ENCODE measurements around the gene MED15.
A peak's percentile ranks its signal among the peaks of the same experiment; 100 is the strongest.
"Not testable (repeated sequence)": the region's sequence is repeated elsewhere in the genome, so short reads cannot be mapped to it uniquely, and the experiment has no call there.

MED15 gene

DNA sequence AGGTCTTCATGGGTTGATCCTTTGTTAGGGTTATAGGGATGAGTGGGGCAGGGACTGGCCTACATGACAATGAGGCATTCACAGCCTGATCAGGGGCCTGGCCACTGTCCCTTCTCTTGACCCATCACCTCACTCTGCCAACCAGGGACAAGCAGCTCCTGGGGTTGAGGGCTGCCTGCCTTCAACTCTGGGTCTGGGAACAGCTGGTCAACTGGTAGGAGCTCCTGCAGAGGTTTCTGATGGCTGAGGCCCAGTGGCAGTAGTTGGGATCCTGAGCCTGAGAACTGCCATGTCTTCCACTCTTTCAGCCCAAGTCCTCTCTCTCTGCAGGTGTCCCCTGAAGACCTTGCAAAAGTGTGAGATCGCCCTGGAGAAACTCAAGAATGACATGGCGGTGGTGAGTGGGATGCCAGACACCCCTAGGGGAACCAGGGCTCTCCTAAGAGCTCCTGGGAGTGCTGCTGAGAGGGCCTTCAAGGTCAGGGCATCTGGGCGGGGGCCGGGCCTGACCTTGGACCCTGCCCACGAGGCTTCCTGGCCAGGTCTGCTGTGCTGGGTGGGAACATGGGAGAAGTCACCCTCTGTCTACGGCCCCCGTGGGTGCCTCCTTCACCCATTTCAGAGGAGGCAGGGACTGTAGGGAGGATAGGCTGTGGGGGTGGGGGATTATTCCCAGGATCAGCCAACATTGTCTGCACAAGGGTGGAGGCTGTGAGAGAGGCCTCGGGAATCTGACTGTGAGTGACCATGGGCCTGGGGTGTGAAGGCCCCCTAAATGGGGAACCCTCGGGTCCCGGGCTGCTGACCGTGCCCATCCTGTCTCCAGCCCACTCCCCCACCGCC lies 76.8 kb downstream of the MED15 start:
- no peak for DNase-seq (ENCODE audit: low read depth)

DNA sequence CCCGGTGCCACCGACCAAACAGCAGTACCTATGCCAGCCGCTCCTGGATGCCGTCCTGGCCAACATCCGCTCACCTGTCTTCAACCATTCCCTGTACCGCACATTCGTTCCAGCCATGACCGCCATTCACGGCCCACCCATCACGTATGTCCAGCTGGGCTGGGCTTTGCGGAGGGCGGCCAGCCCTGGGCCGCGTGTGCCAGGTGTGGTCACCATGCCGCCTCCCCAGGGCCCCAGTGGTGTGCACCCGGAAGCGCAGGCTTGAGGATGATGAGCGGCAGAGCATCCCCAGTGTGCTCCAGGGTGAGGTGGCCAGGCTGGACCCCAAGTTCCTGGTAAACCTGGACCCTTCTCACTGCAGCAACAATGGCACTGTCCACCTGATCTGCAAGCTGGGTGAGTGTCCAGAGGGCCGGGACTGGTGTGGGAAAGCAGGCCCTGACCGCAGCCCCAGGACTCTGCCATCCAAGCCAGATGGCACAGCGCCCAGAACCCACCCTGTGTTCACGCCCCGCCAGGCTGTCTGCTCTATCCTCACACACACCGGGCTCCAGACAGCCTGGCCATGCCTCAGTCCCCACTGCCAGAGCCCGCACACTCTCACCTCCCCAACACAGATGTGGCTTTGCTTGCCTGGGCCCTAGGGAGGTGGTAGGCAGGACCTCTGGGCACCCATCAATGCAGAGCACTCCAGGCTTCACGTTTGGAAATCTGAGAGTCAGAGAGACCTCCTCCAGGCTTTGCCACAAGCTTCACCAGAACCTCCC lies 77.6 kb downstream of the MED15 start:
- DNase-seq (ENCODE audit: low read depth): no peak

DNA sequence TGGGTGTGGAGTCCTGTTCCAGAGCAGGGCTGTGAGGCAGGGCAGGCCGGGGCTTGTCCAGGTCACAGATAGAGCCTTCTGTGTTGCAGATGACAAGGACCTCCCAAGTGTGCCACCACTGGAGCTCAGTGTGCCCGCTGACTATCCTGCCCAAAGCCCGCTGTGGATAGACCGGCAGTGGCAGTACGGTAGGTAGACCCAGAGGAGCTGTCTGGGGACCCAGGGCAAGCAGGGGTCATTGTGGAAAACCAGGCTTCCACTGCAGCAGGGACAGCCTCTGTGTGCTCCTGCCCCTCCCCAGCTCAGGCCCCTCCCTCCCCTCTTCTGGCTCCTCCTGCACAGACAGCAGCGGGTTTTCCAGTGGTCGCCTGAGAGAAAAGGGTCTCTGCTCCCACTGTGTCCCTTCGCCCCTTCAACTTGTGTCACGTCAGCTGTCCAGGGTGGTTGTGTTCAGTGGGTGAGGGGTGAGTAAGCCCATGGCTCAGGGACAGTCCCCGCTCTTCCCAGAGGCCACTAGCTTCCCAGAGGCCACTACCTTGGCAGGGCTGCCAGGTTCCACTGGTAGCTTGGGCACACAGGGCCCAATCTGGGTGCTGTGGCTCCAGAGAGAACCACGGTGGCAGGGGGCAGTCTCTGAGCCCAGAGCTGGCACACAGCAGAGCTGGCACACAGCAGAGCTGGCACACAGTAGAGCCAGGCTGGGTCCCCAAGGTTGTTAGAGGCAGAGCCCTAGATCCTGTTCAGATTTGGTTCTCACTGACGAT lies 78.4 kb downstream of the MED15 start:
- DNase-seq (ENCODE audit: low read depth): no peak

DNA sequence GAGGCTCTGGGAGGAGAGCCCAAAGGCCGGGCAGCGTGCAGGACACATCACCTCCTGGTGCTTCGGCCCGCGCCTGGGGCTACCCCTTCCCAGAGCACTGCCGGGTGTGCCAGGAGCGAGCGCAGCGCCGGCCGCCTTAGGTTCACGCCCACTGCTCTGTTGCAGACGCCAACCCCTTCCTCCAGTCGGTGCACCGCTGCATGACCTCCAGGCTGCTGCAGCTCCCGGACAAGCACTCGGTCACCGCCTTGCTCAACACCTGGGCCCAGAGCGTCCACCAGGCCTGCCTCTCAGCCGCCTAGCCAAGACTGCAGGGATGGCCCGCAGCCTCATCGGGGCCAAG lies 79.0 kb downstream of the MED15 start:
- DNase-seq (ENCODE audit: low read depth): no peak

DNA sequence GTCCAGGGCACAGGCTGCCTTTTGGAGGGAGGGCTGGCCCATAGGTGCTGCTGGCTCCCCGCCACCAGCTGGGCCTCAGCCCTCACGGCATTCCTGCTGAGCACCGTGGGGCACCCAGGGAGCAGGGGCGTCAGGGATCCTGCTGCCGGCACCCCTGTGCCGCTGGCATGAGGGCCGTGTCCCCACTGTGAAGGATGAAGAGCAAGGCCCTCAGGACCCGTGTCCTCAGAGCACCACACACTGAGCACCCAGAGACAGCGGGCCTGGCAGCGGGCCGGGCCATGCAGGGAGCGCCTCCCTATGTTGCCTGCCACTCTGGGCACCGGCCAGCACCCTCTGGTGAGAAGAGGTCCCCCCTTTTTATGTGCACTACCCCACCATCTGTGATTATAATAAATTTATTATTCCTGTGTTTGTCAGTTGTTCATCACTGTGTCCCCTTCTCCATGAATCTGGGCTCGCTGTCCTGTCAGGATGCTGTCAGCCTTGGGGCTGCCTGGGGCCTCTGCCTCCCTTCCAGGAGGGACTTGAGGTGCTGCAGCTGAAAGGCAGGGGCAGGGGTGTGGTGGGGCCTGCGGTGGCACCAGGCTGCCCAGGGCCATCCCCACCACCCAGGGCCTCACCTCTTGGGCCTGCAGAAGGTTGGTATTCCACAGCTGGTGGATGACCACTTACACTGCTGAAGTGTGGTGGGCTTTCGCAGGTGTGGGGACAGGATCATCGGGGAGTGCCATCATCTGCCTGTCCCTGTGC lies 80.0 kb downstream of the MED15 start:
- no peak for DNase-seq (ENCODE audit: low read depth)

DNA sequence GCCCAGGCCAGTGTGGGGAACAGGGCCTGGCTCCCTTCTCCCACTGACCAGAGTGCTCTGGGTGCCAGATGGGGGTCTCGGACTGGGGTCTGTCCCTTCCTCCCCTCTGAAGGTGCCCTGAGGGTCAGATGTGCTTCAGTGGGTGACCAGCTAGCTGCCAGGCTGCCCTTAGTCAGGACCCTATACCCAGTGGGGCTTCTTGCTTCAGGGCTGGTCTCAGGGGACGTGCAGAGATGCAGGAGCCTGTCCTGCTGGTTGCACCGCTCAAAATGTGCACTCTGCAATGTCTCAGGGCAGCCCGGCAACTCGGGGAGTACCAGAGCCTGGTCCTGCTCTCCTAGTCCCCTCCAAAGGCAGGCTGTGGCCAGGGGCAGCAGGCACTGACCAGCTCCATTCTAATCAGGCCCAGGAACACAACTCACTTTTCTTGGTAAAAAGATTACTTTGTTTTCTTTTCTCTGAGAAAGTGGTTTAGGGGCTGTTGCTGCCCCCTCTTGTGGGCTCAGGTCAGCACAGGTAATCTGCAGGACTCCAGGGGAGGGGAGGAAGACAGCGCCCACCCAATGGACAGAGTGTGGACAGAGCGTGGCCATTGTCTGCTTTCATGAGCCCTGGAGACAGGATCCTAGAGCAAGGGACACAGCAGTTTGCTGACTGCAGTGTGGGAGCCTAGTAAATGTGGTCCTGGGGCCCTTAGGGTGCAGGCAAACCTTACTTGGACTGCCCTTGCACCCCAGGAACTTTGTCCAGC lies 80.9 kb downstream of the MED15 start:
- DNase-seq (ENCODE audit: low read depth): no peak

DNA sequence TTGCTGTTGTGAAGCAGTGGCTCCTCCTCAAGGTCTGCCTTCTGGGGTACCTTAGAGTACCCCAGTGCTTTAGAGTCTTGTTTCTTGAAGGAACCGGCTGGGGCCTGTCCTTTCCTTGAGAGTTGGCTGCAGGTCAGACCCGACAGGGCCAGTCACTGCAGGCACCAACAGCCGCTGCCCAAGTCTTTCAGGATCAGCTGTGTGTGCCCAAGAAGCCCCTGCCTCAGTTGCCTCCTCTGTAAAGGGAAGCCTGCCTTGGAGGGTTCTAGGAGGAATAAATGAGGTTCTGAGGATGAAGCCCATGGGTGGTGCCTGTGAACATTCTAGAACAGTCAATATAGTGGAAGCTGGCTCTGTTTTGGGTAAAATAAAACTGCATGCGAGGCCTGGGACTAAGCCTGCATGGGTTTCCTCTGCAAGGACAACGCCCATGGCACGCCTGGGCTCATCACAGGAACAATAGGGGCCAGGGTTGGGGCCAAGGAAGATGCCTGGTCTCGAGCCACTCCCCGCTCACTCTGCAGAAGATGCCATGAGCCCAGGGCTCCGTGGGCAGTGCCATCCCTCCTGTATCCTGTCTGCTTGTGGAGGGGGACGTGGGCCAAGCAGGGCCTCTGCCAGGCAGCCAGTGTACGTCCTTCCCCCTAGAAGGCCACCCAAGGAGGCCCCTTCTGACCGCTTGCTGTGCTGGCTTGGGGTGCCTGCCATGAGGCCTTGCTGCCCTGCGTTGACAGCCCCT lies 81.6 kb downstream of the MED15 start:
- no peak for DNase-seq (ENCODE audit: low read depth)

DNA sequence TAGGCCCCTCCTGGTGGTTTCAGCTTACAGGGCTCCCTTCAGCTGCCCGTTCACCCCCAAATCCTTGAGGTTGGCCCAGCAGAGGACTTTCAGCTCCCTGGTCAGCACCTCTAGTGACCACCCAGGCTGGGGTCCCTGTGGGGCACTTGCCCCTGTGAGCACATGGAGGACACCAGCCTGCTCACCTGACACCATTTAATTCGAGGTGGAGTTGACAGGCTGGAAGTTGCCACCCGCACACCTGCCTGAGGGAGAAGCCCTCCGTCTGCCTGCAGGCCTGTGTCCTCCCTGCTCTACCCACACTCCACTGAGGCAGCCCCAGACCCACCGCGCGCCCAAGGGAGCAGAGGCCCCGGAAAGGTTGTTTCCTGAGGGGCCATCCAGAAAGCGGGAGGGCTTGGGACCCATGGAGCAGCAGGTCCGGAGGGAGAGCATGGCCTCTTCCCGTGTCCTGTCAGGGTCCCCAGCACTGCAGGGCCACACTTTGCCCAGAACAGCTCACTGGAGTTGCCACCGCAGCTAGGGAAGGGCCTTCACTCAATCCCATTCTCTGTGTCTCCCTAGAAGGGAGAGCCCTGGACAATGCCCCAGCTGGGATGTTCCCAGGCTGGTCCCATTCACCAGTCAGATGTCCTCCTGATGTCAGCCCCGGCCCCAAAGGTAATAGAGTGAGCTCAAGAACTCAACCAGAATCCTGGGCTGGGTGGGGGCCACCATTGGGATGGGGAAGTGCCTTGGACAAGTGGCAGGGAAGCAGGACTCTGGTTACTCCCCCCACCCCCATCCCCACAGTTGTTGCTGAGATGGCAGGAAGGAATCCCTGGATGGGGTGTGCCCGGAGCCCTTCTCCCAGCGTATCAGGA lies 82.4 kb downstream of the MED15 start:
- DNase-seq (ENCODE audit: low read depth): no peak

DNA sequence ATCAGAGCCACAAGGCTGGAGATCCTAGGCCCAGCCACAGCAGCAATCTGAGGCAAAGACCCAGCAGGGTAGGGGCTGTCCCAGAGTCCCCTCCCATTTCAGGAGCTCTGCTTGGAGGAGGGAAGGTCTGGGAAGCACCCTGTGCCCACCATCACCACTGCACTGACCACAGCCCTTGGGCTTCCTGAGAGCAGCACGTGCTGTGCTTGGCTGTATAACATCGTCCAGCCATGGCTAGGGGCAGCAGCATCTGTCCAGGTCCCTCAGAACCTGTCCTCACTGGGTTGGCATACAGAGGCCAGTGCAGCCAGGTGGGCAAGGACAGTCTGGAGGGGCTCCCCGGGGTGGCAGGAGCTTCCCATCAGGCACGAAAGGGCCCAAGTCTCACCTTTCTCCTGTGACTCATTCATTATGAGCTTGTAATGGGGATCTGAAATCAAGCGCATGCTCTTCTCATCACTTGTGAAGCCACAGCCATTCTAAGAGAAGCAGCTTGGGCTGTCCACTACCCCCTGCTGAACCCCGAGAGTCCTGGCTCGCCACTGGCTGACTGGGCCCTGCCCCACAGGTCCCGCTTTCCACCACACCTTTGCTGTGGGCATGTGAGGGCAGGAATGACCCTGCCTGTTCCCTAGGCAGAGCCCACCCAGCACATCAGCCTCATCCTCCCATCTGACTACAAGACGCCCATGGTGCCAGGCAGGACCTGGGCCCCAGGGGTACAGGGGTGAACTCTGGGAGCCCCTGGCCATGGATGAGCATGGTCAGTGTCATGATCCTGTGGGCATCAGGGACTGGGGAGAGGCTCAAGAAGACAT lies 83.3 kb downstream of the MED15 start:
- no peak for DNase-seq (ENCODE audit: low read depth)

DNA sequence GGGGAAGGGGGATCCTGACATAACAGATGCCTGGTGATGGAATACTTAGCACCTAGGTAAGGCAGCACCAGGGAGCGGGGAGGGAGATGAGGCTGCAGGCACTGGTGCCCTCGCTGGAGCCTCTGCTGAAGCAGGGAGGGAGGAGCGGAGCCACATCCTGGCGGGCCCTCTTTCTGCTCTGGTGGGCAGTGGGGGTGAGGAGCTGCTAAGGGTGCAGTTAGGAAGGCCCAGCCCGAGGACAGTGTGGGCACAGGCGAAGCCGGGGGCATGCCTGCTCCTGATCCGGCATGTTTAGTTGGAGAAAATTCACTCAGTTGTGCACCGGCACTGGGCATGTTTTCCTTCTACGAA lies 83.9 kb downstream of the MED15 start:
- no peak for DNase-seq (ENCODE audit: low read depth)

DNA sequence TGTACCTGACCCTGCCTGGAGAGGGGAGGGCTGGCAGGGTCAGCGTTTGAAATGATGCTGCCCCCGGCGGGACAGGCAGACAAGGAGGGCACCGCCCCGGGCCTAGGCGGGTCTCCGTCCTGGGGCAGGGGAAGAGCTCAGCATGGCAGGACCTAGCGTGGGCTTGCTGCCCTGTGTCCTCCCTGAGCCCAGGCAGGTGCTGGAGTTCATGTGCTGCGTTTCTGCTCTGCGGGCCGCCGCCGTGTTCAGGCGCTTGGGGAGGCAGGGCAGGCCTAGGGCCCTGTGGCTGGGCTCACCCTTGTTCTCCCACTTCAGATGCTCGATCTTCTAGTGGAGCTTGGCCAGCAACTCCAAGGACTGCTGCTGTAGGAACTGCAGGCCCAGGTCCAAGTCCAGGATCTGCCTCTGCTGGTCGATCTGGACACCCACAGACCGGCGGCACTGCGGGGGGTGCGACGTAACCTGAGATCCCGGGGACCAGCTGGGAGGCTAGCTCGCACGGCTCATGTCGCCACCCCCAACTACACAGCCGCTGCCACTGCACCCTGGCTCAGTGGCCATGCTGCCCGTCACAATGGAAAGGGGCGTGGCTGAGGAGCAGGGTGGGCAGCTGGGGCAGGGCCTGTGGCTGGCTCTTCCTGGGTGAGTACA lies 84.4 kb downstream of the MED15 start:
- DNase-seq (ENCODE audit: low read depth): peak; percentile 17

DNA sequence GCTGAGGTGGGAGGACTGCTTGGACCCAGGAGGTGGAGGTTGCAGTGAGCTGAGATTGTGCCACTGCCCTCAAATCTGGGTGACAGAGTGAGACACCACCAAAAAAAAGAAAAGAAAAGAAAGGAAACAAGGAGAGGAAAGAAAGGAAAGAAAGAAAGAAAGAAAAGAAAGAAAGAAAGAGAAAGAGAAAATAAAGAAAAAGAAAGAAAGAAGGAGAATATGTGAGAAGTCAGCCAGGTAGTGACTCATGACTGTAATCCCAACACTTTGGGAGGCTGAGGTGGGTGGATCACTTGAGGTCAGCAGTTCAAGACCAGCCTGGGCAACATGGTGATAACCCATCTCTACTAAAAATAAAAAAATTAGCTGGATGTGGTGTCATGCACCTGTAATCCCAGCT lies 86.6 kb downstream of the MED15 start:
- not testable (repeated sequence) for DNase-seq (ENCODE audit: low read depth)

DNA sequence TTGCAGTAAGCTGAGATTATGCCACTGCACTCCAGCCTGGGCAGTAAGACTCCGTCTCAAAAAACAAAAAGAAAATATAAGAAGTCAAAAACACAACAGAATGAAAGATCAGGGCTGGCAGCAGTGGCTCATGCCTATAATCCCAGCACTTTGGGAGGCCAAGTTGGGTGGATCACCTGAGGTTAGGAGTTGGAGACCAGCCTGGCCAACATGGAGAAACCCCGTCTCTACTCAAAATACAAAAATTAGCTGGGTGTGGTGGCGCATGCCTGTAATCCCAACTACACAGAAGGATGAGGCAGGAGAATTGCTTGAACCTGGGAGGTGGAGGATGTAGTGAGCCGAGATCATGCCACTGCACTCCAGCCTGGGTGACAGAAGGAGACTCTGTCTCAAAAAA lies 87.1 kb downstream of the MED15 start:
- not testable (repeated sequence) for DNase-seq (ENCODE audit: low read depth)

DNA sequence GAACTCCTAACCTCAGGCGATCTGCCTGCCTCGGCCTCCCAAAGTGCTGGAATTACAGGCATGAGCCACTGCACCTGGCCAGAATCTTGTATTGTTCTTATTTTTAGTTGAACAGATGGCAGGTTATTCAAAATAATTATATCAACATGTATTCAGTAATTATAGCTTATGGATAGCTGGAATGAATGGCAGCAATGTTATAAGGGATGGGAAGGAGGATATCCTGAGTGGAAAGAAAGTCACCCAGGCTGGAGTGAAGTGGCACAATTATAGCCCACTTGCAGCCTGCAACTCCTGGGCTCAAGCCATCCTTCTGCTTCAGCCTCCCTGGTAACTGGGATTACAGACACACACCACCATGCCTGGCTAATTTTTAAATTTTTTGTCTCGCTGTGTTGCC lies 88.1 kb downstream of the MED15 start:
- no peak for DNase-seq (ENCODE audit: low read depth)

DNA sequence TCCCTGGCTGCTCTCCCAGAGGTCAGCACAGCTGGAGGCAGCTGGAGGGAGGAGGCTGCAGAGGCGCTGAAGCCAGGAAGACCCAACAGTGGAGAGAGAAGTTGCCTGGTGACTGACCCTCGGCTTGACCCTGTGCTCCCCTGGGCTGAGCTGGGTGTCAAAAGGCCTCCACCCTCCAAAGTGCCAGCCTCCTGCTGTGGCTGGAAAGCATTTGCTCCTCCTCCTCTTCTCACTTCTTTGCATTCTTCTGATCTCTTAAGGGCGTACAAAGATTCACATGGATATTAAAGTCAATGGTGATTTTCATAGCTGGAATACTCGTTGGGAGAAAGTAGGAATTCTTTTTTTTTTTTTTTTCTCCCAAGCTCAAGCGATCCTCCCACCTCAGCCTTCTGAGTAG lies 91.7 kb downstream of the MED15 start:
- DNase-seq (ENCODE audit: low read depth): no peak

DNA sequence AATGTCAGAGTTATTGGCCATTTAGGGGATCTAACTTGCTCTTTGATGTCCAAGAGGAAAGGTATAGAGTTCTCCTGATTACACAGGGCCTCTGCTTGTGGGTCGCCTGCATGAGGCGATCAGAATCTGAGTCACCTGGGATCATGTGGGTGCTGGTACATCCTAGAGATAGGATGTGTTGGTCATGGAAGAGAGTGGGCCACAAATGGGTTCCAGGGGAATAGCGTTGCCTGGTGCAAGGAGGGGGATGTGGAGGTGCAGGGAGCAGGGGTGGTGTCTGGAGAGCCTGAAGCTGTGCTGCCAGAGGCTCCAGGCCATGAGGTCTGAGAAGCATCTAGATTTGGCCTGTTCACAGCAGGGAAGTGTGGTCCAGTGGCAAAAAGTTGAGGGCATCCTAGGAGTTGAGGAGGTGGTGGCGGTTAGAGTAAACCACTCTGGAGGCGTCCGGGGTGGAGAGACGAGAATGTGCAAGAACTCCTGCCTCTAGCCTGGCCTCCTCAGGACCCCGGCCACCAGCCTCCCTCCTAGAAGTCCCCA lies 92.8 kb downstream of the MED15 start:
- DNase-seq (ENCODE audit: low read depth): no peak

DNA sequence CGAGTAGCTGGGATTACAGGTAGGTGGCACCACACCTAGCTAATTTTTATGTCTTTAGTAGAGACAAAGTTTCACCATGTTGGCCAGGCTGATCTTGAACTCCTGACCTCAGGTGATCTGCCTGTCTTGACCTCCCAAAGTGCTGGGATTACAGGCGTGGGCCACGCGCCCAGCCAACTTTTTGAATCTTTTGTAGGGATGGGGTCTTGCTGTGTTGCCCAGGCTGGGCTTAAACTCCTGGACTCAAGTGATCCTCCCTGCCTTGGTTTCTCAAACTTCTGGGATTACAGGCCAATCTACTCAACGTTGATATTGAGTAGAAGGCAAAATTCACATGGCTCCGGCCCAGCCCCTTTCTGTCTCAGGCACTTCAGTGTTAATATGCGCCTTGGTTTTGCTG lies 93.9 kb downstream of the MED15 start:
- DNase-seq (ENCODE audit: low read depth): no peak

DNA sequence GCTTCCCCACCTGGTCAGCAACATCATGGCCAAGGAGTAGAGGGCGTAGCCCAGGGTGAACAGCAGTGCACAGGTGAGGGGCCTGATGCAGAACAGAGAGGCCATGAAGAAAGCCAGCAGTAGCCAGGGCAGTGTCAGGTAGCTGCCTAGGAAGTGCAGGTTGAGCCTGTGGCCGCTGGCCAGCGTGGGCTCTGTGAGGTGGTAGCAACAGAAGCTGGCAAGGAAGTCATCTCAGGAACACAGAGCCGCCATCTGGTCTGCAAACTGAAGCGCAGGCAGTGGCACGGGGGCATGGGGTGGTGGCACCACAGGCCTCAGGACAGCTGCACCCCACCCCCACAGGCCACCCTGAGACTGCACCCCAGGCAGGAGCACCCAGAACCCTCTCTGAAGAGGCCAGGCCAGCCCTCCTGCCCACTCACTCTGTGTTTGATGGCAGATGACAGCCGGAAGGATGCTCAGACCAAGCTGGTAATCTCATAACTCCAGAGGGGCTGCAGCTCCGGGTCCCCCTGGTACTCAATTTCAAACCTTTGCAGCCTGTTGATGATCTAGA lies 95.3 kb downstream of the MED15 start:
- no peak for DNase-seq (ENCODE audit: low read depth)

Measured in non-pigmented ciliary epithelial cell (primary cell).